ENCODE results near the gene CAPG.
A peak's percentile ranks its signal among the peaks of the same experiment; 100 is the strongest.

The CAPG gene

DNA sequence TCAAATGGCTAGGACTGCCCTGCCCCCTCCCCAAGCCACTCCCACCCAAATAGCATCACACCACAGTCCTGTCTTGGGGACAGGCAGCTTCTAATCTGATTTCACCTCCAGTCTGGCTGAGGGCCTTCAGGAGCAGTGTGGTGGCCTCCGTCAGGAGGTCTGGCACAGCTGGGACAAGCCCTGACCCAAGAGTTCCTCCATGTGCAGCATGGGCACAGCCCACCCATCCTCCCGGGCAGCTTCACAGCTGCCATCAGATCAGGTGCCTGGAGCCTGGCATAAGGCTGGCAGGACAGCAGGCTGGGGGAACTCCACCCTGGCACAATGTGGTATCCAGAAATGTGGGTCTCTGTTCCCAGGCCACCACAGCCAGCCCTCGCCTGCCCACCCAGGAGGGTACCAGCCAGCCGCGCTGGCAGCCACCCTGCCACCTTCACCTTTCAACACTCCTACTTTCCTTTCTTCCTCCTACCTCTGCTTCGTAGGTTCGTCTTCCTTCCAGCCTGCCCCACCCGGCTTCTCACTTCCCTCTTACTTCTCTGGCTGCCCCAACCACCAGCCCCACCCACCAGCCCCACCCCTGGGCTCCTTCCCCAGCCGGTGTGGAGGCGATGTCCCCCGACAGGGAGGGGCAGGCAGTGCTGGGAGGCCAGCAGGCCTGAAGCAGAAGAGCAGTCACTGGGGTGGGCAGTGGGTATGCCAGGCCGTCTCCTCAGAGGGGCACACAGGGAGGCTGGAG is at the start of gene CAPG:
Gene CAPG, minus strand, starts transcription at position 522 of the 739 bp plus-strand sequence. CDS start 8,221 bp downstream, outside the sequence.
- Histone ChIP-seq H3K9ac (ENCODE audit: low read depth, low read length) (peak within 1 kb of the TSS; percentile 22; the same call in 1 of the 2 replicates), H3K4me1 (ENCODE audit: insufficient read depth, low read length) (peaks cover 35% of the 10 kb centered on the region), H3K36me3 (ENCODE audit: insufficient read depth, low read length) (no peaks in the 10 kb centered on the region), H3K9me3 (ENCODE audit: control insufficient read depth, insufficient read depth, low read length) (no peaks in the 10 kb centered on the region)

- H3K36me3 ChIP-seq (ENCODE audit: insufficient read depth, low read length), result no peaks in the 10 kb centered on the region
- no peaks in the 10 kb centered on the region for H3K9me3 ChIP-seq (ENCODE audit: control insufficient read depth, insufficient read depth, low read length)
- H3K4me1 ChIP-seq (ENCODE audit: insufficient read depth, low read length), result peaks cover 20% of the 10 kb centered on the region
- no peak overlapping the region for H3K9ac ChIP-seq (ENCODE audit: low read depth, low read length)
Observed at GRCh38 chr2:85459771-85460170, 49.6 kb upstream of the CAPG start.

- Histone ChIP-seq H3K9me3 (ENCODE audit: control insufficient read depth, insufficient read depth, low read length) (no peaks in the 10 kb centered on the region), H3K36me3 (ENCODE audit: insufficient read depth, low read length) (no peaks in the 10 kb centered on the region), H3K4me1 (ENCODE audit: insufficient read depth, low read length) (peaks cover 20% of the 10 kb centered on the region), H3K9ac (ENCODE audit: low read depth, low read length) (no peak overlapping the region)
Observed at GRCh38 chr2:85458601-85459563, 48.7 kb upstream of the CAPG start.

- Histone ChIP-seq H3K36me3 (ENCODE audit: insufficient read depth, low read length) (no peaks in the 10 kb centered on the region), H3K9me3 (ENCODE audit: control insufficient read depth, insufficient read depth, low read length) (no peaks in the 10 kb centered on the region), H3K9ac (ENCODE audit: low read depth, low read length) (no peak overlapping the region), H3K4me1 (ENCODE audit: insufficient read depth, low read length) (peaks cover 20% of the 10 kb centered on the region)
Observed at GRCh38 chr2:85457877-85458316, 47.7 kb upstream of the CAPG start.

DNA sequence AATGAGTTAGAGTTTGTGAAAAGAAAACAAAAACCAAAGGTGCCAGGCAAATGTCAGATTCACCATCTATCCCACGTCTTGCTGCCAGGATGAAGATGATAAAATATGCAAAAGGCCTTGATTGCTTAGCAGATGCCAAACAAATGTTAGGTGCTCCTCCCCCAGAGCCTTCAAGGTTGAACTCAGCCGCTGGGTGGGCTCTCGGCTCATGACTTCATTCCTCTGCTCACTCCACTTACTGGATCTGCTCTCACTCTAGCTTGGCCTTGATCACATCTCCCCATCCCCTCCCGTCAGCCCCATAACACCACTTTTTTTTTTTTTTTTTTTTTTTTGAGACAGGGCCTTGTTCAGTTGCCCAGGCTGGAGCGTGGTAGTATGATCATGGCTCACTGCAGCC is 46.9 kb upstream of the CAPG start:
- no peaks in the 10 kb centered on the region for H3K36me3 ChIP-seq (ENCODE audit: insufficient read depth, low read length)
- no peak overlapping the region for H3K9ac ChIP-seq (ENCODE audit: low read depth, low read length)
- H3K9me3 ChIP-seq (ENCODE audit: control insufficient read depth, insufficient read depth, low read length), result no peaks in the 10 kb centered on the region
- H3K4me1 ChIP-seq (ENCODE audit: insufficient read depth, low read length), result peaks cover 20% of the 10 kb centered on the region

DNA sequence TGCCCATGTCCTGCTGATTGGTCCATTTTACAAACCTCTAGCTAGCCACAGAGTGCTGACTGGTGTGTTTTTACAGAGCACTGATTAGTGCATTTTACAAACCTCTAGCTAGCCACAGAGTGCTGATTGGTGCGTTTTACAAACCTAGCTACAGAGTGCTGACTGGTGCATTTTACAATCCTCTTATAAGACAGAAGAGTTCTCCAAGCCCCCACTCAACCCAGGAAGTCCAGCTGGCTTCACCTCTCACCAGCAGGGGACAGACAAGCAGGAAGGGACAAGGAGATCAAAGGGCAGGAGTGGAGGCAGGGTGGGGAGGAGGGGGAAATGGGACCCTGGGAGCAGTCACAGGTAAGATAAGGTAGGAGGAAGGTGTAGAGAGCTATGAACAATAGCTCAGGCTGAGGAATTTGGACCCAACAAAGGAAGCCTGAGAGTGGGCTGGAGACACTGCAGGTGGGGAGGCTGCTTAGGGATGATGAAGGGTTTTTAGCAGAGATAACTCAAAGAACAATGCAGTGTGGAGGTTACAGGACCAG is 45.5 kb upstream of the CAPG start:
- peaks cover 20% of the 10 kb centered on the region for H3K4me1 ChIP-seq (ENCODE audit: insufficient read depth, low read length)
- H3K9me3 ChIP-seq (ENCODE audit: control insufficient read depth, insufficient read depth, low read length), result no peaks in the 10 kb centered on the region
- H3K36me3 ChIP-seq (ENCODE audit: insufficient read depth, low read length), result no peaks in the 10 kb centered on the region
- H3K9ac ChIP-seq (ENCODE audit: low read depth, low read length), result no peak overlapping the region

DNA sequence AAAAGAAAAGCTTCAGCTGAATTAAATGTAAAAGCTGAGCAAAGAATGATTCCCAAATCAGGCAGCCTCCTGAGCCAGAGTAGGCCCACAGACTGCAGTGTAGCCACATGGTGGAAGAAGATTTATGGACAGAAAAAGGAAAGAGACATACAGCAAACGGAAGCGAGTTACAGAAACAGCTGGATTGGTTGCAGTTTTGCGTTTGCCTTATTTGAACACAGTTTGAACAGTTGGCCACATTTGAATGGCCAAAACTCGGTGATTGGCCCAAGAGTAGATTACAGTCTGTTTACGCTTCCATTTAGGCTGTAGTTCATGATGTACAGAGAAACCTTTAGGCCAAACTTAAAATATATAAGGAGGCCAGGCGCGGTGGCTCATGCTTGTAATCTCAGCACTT is 43.4 kb upstream of the CAPG start:
- no peak overlapping the region for H3K9ac ChIP-seq (ENCODE audit: low read depth, low read length)
- no peaks in the 10 kb centered on the region for H3K36me3 ChIP-seq (ENCODE audit: insufficient read depth, low read length)
- H3K4me1 ChIP-seq (ENCODE audit: insufficient read depth, low read length), result peaks cover 14% of the 10 kb centered on the region

DNA sequence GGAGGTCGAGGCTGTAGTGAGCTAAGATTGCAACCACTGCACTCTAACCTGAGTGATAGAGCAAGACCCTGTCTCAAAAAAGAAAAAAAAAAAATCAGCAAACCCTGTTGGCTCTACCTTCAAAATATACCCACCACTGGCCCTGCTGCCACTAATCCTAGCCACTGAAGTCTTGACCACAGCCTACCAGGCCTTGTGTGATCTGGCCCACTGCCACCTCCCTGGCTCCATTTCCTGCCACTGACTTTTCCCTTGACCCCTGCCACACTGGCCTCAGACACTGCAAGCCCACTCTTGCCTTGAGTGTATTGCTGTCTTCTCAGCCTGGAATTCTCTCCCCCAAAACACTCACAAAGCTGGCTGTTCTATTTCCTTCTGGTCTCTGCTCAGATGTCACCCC is 42.1 kb upstream of the CAPG start:
- Histone ChIP-seq H3K9ac (ENCODE audit: low read depth, low read length) (no peak overlapping the region), H3K36me3 (ENCODE audit: insufficient read depth, low read length) (no peaks in the 10 kb centered on the region), H3K4me1 (ENCODE audit: insufficient read depth, low read length) (peaks cover 6% of the 10 kb centered on the region), H3K9me3 (ENCODE audit: control insufficient read depth, insufficient read depth, low read length) (no peaks in the 10 kb centered on the region)

More for the DNA sequence above, 43.4 kb upstream of the CAPG start:
- no peaks in the 10 kb centered on the region for H3K9me3 ChIP-seq (ENCODE audit: control insufficient read depth, insufficient read depth, low read length)

GRCh38 chr2:85449214-85449588 is 39.0 kb upstream of the CAPG start:
- Histone ChIP-seq H3K4me1 (ENCODE audit: insufficient read depth, low read length) (peaks cover 12% of the 10 kb centered on the region), H3K9me3 (ENCODE audit: control insufficient read depth, insufficient read depth, low read length) (no peaks in the 10 kb centered on the region), H3K9ac (ENCODE audit: low read depth, low read length) (no peak overlapping the region), H3K36me3 (ENCODE audit: insufficient read depth, low read length) (no peaks in the 10 kb centered on the region)

DNA sequence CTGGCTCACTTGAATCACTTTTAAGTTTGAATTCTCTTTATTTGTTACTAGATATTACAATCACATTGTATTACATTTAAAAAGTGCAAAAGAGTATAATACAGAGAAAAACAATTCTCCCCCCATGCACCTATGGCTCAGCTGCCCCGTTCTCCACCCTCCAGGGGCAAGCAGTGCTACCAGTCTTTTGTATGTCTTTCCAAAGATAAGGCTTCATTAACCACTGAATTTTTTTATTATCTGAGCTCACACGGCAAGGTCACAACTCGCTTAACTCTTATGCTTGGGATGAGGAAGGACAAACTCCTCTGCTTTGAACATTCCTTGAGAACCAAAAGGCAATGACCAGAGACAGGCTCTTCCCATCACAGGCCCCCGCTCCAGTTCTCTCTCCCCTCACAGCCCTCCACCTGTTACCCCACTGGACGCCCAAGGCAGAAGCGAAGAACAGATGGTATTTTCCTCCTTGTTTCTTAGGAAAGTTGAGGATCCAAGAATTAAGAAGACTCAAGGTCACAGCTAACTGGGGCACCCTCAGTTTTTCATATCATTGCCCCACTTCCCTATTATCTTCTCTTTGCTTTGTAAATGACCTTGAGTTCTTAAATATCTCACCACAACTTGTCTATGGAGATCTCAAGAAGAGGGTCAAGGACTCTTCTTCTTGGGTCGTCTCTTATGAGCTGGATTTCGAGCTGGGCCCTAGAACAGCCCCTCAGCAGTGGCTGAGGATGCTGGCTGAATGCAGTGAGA is 38.5 kb upstream of the CAPG start:
- Histone ChIP-seq H3K36me3 (ENCODE audit: insufficient read depth, low read length) (no peaks in the 10 kb centered on the region), H3K9me3 (ENCODE audit: control insufficient read depth, insufficient read depth, low read length) (no peaks in the 10 kb centered on the region), H3K4me1 (ENCODE audit: insufficient read depth, low read length) (peaks cover 12% of the 10 kb centered on the region), H3K9ac (ENCODE audit: low read depth, low read length) (no peak overlapping the region)

GRCh38 chr2:85447222-85447585 is 37.0 kb upstream of the CAPG start:
- no peak overlapping the region for H3K9ac ChIP-seq (ENCODE audit: low read depth, low read length)
- peaks cover 12% of the 10 kb centered on the region for H3K4me1 ChIP-seq (ENCODE audit: insufficient read depth, low read length)
- no peaks in the 10 kb centered on the region for H3K36me3 ChIP-seq (ENCODE audit: insufficient read depth, low read length)
- no peaks in the 10 kb centered on the region for H3K9me3 ChIP-seq (ENCODE audit: control insufficient read depth, insufficient read depth, low read length)

DNA sequence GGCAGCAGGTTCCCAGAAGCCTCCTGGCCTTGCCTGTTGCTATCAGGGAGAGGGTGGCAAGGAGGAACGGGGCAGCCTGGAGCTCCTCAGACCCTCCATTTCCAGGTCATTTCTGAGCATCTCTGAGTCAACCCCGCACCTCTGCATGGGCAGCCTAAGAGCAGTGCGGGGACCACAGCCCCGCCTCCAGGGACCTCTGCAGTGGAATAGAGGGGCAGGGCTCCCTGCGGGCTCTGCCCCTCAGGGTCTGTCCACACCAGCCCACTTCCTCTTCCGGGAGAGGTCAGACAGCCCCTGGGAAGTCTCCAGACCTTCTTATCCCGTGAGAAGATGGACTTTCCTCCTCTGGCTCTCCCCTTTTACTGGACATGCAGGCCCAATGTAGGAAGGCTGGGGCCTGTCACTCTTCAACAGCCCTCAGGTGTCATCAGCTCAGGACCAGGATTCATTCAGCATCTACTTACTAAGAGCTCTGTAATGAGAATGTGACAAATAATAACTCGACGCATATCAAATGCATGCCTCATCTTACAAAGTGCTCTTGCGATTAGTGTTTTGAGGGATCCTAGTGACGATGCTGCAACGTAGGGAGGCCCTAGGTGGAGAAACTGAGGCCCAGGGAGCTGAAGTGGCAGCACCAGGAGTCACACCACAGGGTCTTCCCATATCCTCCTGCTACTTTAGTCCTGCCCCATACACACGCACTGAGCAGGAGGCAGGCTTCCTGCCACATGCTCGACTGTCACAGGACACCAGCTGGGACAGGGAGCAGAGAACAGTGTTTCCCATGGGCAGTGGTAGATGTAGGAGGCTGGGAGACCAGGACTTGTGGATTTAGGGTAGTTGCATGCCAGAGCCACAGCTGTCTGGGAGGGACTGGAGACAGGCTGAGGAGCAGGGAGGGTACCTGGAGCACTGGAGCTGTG is 36.4 kb upstream of the CAPG start:
- no peaks in the 10 kb centered on the region for H3K36me3 ChIP-seq (ENCODE audit: insufficient read depth, low read length)
- peaks cover 12% of the 10 kb centered on the region for H3K4me1 ChIP-seq (ENCODE audit: insufficient read depth, low read length)
- no peak overlapping the region for H3K9ac ChIP-seq (ENCODE audit: low read depth, low read length)
- no peaks in the 10 kb centered on the region for H3K9me3 ChIP-seq (ENCODE audit: control insufficient read depth, insufficient read depth, low read length)
